Stimulated activated CD8-positive, alpha-beta memory T cell treated with anti-CD3 and anti-CD28 coated beads, Interleukin-15, amount 100 ng/mL, for 4 hours (primary cell): ENCODE results near the gene DLGAP3.

Source experiments
- DNase-seq, 2 donors: peaks; one replicate each; pipeline ENCODE4 v3.0.0-alpha.2; 2020; ENCODE audit warnings: low read depth in 2 of 2

DLGAP3 gene

DNA sequence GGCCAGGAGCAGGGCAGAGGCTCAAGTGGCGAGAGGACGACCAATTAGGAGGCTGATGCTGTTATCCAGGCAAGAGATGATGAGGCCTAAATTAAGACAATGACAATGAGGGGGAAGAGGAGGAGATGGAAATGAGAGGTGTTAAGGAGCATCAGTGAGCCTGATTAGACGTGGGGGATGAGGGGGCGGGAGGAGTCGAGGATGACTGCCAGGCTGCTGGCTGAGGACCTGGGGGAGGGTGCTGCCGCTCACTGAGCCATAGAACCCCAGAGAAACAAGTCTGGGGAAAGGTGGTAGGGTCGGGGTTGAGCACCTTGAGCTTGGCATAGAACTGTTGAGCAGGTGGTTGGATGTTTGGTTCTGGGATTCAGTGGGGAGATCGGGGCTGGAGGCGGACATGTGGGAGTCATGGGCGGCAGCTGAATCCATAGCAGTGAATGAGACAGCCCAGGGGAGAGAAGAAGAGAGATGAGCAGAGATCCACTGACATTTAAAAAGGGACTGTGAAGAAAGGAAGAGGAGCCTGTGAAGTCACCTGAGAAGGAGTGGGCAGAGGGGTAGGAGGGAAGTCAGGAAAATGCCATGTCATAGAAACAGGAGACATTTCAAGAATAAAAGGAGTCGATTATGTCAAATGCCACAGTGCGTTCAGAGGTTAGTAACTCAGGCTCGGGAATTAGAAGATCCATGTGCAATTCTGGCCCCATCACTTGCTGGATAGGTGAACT lies 28.5 kb downstream of the DLGAP3 start:
- DNase-seq, result no peak

DNA sequence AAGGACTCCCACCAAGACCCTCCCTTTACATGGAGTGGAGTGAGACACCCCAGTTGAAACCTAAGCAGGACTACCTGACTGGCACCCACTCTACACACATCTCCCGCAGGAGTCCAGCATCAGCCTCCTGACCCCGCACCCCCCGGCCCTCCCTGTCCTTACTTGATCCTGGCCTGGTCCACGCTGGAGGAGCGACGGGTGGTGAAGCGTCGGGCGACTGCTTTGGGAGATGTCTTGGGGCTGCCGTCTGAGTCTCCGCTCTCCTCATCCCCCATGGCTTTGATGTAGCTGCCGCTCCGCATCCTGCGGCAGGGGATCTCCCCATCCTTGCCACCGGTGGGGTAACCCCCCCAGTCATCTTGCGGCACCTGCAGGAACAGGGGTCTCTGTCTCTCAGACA lies 29.5 kb downstream of the DLGAP3 start:
- no peak for DNase-seq

DNA sequence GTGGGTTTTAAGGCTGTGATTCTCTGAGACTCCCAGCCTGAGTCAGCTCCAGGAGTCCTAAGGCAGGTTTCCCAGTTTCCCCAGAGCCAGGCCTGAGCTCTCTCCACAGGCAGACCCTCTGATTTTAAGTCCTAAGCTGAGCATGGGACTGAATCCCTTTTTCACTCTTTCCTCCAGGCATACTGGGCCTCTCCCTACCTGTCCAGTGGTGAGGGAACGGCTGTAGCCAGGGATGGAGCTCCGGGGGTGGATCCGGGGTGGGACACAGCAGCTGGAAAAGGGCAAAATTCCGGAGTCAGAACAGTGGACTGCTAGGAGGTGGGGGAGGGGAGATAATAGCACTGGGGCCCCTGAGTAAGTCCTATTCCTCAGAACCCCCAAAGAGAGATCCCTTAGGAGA lies 30.0 kb downstream of the DLGAP3 start:
- no peak for DNase-seq

DNA sequence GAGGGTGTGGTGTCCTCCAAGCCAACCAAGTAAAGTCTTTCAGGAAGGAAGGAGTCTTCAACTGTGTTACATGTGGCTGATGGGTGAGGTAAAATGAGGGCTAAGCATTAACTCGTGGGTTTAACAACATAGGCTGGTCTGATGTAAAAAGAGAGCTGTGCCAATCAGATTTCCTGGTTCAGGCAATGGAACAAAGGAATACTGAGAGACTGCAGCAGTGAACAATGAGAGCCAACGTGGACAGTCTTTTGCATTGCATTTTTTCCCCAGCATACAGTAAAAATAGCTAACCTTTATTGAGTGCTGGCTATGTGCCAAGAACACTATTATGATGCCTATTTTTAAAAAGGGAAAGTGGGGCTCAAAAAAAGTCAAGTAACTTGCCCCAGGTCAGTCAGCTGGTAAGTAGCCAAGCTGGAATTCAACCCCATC lies 31.1 kb downstream of the DLGAP3 start:
- DNase-seq, result no peak

DNA sequence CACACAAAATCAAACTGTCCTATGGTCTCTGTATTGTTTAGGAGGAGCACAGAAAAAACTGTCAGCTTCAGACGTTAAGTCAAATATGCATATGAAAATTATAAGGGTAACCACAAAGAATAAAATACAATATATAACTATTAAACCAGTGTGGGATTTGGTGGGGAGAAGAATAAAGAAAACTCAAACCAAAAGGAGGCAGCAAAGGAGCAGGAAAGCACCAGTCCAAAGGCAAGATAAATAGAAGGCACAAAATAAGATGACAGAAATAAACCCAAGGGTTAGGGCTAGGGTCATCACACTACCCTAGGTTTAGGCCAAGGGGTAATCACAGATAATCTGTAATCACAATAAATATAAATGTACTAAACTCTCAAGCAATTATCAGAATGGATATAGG lies 32.8 kb downstream of the DLGAP3 start:
- no peak for DNase-seq

DNA sequence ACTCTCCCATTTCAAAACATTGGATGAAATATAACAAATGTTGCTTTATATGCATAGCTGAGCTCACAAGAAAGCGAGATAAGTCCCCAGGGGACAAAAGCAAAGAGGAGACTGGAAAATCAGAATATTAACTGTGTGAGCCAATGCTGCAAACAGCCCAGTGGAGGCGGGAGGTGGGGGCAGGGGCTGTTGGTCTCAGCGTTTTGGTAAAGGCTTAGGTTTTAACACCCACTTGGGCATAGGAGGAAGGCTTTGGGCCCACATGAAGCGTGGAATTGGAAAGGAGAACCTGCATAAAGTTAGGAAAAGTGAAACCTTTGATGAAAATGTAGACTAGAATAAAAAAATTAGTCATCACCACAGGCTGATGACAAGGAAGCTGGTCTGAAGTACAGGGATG lies 39.7 kb downstream of the DLGAP3 start:
- no peak for DNase-seq

DNA sequence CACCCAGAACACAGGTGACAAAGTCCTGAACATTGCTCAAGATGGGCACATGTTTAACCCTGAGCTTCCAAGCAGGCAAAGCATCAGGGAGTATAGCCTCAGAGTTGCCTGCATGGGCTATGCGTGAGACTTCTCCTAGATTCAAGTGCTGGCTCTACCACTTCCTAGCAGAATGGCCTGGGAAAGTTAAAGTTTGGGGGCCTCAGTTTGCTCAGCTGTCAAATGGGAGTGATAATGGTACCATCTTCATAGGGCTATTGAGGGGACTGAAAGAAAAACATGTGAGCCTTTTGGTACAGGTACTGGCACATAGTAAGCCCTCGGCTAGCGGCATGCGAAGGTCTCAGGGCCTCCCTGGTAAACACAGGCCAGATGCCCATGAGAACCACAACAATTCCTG lies 41.9 kb downstream of the DLGAP3 start:
- DNase-seq, result no peak

DNA sequence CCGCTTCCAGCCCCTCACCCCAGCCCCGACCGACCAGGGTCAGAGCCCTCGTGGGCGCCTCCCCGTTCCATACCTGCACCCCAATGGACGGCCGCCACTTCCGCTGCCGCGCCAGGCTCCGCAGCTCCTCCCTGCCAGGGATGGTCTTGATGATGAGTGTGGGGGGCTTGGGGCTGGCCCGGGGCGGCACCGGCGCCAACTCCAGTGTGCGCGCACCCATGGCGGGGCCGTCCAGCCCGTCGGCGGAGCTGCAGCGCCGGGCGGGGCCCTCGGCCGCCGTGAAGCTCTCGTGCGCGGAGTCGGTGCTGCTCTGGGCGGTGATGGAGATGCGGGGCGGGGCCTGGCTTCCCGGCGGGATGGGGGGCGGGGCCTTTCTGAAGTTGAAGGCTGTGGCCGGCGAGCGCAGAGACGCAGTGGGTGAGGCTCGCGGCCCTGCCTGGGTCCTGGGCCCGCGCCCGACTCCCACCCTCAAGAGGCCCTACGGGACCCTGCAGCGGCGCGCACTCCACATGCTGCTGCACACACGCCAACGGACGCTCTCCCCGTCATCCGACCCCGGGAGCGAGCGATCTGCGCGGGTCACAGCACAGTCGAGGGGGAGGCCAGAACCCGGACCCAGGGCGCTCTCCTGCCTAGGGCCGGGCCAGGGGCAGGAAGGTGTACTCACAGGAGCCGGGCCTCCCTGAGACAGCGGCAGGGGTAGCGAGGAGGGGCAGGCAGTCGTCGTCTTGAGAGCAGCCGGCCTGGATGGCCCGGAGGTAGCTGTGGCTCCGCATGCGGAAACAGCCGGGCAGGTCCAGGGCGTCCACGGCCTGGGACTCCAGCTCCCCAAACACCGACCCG lies 43.8 kb downstream of the DLGAP3 start:
- peak; percentile 19 to 21 for DNase-seq

DNA sequence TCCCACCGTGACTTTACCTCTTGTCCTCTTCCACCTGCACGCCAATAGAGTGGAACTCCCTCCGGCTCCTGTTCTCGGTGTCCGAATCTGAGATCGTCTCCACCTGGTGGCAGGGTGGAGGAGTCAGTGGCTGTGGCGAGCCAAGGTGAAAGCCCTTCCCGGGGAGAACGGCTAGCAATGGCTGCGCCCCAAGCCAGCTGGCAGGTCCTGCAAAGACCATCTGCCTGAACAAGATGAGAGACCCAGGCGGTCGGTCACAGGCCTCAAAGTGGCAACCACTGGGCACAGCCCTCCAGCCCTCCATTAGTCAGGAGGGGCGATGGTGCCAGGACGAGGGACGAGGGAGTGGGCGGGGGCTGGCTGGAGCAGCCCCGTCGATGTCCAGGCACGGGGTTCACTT lies 44.5 kb downstream of the DLGAP3 start:
- DNase-seq, result no peak

DNA sequence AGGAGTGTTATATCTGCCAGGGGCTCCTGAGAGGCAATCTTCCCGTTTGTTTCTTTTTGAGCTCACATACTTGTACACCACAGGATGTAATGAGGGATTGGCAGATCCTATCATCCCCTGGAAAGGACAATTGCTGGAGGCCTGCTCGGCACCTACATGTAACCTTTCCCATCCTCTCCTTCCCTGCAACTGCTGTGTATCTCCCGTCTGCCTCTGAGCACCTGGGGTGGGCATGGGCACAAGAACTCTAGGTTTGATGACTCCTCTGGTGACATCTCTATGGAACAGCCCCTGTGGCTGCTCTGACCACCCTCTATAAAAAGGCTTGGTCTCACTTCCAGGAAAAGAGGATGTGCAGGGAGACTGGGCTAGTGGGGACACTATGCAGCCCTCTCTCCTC lies 44.9 kb downstream of the DLGAP3 start:
- no peak for DNase-seq

DNA sequence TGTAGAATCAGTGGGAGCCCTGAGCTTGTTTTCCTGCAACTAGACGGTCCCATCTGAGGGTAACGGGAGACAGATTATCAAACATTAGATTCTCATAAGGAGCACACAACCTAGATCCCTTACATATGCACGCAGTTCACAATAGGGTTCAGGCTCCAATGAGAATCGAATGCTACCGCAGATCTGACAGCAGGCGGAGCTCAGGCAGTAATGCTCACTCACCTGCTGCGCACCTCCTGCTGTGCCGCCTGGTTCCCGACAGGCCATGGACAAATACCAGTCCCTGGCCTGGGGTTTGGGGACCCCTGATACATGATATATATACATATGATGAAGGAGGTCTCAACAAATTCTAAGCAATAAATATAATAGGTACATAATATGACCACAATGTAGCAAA lies 50.2 kb downstream of the DLGAP3 start:
- no peak for DNase-seq

DNA sequence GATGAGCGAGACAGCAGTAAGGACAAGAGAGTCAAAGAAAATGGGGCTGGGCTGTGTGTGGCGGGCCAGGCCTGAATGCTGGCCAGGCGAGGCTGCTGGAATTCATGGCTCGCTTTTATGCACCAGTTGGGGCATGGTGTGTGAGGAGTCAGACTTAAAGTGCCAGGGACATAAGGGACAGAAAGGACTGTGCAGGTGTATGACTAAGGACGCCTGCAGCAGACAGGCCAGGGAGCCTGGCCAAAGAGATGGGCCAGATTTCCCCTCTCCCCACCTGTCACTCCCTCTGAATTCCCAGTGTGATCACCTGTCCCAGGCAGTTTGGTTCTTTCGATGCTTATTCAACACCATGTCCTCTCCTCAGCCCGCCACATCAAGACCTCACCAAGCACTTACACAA lies 53.0 kb downstream of the DLGAP3 start:
- no peak for DNase-seq

DNA sequence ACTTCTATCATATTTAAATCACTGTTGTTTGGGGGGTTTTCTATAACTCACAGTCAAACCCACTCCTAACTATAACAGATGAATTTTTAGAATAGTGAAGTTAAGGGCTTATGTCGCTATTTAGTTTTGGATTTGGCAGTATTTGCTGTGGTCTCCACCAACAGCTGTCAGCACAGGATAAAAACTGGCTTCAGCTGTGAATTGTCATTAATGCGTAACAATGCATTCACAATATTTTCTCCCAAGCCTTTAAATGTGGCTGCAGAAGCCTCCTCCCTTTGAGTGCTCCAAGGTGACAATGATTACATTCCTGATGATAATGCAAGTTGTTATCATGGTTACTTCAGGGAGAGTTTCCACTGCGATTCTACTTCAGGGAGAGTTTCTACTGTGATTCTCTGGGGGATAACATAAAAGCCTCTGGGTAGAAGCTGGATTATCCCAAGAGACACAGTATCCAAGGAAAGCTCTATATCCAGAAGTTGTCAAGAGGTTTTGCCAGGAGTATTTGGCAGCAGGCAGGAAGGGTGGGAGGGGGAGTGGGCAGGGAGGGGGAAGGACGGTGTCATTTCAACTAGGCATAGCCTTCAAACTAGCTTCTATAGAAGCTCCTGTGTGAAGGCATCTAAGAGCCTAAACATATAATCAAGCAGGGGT lies 55.0 kb downstream of the DLGAP3 start:
- DNase-seq, result no peak

DNA sequence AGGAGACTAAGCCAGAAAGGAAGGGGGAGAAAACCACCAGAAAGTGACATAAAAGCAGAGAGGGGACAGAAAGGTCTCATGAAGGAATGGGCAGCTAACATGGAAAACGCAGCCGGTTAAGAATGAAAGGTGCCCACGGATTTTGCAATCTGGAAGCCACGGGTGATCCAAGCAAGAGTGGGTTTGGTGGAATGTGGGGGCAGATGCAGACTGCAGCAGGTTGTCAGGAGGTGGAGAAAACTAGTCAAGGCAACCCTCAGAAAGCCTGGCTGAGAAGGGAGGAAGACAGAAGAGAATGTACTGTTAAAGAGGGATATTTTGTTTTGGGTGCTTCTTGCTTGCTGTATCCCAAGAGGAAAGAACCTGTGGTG lies 57.3 kb downstream of the DLGAP3 start:
- DNase-seq, result no peak

DNA sequence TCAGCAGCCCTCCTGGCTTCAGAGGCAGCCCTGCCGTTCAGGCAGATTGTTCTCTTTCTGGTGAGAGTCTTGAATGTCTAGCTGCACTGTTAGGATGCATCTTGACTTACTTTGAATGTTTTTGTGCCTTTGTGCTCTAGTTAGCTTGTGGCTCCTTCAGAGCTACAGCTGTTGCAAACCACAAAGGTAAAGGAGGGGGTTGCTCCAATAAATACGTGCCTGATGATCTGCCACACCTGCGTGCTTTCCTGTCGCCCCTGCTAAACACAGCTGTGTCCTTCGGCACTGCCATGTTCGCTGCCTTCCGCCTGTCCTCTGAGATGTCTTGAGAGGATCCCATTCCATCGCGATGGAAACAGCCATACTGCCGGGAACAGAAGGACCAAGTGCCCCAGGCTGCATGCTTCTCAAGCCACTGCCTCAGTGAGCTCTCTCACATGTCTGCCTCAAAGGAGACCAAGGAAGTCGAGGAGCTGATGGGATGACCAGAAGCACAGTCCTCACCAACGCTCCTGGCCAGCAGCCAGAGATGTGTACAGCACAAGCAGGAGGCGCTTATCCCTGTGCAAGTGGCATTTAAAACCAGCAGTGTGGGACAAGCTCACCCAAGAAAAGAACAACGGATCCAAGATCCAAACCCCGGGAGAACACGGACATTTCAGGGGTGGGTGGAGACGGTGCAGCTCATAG lies 57.9 kb downstream of the DLGAP3 start:
- no peak for DNase-seq

DNA sequence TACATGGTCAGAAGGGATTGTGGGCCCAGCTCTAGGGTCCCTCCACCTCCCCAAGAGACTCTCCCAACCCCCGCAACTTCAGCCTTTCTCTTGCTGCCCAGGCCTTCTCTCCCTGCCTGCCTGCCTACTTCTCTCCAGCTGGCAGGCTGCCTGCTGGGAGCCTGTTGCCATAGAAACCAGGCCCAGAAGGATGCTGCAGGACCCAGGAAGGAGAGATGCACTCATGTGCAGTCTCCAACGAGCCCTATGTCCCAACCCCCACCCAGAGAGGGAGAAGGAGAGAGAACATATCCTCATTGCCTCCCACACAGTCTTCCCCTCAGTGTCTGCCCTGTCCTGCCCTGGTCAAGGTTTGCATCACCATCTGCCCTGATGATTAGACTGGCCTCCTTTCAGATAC lies 59.1 kb downstream of the DLGAP3 start:
- no peak for DNase-seq

DNA sequence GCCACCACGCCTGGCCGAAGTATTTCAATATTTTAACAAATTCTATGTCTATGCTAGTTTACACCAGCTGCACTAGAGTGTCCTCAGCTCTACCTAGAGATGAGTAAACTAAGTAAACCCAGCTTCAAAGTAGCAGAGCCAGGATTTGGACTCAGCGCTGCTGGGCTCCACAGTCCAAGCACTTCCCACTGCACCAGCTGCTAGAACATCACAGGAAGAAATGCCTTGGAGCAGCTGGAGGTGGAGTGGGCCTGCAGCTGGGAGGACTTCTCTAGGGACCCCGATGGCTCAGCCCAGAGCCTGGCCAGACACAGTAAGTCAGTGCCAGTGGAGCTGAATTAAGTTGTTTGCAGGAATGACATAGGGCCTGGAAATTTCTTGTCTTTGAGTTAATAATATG lies 59.7 kb downstream of the DLGAP3 start:
- DNase-seq, result no peak

DNA sequence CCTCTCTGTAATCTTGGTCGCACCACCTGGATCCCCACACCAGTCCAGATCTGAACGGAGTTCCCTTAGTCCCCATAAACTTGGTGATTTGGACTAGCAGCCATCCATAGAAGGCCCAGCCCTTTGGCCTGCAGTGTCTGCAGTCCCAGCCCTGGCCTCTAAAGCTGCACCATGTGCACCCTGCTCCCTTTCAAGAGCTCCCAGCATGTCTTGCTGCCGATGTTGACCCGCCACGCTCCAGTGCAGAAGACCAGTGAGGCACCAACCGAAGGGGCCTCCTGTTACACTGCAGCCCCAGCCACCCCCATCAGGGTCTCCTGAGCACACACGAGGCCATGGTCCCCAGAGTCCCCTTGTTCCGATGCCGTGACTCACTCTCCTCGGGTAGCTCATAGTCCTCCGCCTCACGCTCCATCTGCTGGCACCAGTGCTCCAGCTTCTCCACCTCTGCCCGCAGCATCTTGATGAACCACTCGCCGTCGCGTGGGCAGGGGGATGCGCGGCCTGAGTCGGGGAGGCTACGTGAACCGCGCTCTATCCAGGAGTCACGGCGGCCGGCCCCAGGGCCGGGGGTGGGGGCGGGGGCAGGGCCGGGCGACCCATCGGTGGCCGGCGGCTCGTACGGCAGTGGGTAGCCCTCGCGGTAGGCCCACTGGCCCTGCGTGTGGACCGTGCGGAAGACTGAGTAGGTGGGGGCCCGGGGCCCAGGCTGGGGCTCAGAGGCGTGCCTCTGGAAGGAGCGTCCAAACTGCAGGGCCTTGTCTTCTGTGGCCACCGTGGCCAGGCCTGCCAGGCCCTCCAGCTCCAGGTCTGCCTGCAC lies 61.0 kb downstream of the DLGAP3 start:
- DNase-seq, result no peak

DNA sequence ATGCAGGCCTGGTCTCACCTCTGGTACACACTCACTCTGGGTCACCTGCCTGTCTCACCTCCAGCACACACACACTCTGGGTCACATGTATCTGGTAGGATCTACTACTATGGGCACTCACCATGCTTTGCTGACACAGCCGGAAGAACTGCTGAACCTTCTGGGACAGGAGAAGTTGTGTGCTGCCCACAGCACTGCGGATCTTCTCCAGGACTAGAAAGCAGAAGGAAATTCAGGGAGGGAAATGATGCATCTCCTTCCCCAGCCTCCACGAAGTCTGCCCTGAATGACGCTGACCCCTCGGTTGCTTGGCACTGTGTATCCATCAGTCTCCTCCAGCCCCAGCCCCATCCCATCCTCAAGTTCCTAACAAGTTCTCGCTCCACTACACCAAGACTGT lies 62.0 kb downstream of the DLGAP3 start:
- DNase-seq, result no peak

DNA sequence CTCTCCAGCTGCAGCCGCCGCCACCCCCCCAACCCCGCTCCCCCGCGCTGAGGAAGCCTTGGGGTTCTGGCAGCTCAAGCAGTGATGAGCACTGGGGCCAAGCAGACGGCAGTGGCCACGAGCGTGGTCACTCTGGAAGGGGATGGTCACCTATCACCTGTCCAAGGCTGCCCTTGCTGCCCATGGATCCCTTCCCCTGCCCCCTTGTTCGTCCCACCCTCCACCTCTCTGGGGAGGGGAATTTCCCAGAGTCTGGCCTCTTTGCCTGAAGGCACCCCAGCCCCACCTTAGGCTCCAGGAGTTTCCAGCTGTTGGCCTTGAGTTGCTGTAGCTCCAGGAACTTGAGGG lies 62.7 kb downstream of the DLGAP3 start:
- DNase-seq, result no peak

DNA sequence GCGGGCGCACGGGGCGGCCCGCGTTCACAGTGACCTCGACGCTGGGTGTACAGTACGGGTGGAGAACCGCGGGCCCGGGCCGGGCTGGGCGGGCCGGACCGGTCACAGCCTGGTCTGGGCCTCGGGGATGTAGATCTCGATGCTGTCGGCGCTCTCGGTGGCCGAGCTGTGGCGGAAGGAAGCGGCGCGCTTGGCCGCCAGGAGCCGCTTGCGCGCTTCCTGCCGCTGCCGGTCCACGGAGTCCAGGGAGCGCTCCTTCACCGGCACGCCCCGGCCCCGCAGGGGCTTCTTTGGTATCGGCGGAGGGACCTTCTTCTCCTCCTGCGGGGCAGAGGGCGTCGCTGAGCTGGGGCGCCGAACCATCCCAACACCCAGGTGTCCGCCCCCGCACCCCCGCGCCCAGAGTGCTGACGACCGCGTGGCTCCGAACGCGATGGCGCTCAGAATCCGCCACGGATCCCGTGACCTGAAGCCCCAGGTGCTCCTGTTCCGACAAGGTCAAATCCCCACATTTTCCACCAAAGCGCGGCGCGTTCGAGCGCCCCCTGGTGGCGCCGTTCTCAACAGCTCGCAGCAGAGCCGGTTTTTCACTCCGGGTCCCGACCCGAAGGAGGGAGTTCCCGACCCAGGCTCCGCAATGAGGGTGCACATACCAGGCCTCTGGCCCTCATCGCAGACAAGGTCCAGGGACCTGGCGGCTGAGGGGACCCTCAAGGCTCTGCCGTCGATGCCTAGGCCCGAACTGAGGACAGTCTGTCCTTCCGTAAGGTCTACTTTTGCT lies 63.3 kb downstream of the DLGAP3 start:
- peak; percentile 86 for DNase-seq
